ENCODE data around the gene AKAP8. TPM values are rescaled to one million over a fixed set of nuclear protein-coding genes. Genes with fewer than 3 reads are reported as not detected.
"Not testable (repeated sequence)": the region's sequence is repeated elsewhere in the genome, so short reads cannot be mapped to it uniquely, and the experiment has no call there.

The AKAP8 gene
- total RNA-seq, 1 experiment from 2014 or later: 53.5 TPM

- Mint-ChIP-seq H3K27me3 (ENCODE audit: insufficient read depth, unreplicated experiment) (no peaks in the 10 kb centered on the region), H3K4me3 (ENCODE audit: unreplicated experiment) (no peak overlapping the region), H3K4me1 (ENCODE audit: low read depth, unreplicated experiment) (no peaks in the 10 kb centered on the region), H3K27ac (ENCODE audit: unreplicated experiment) (no peak overlapping the region), H3K9me3 (ENCODE audit: unreplicated experiment) (no peaks in the 10 kb centered on the region), H3K36me3 (ENCODE audit: insufficient read depth, unreplicated experiment) (peaks cover 91% of the 10 kb centered on the region)
- no peak for DNase-seq
- POLR2A ChIA-PET: no interaction called here
- Histone ChIP-seq H3K27me3 (replicated peaks; ENCODE audit: control insufficient read depth, insufficient read depth, low read length) (no peaks in the 10 kb centered on the region), H3K4me1 (no peaks in the 10 kb centered on the region), H3K9me3 (no peaks in the 10 kb centered on the region), H3K36me3 (ENCODE audit: control insufficient read depth, insufficient read depth, low read length) (peaks cover 7% of the 10 kb centered on the region), H3K4me3 (ENCODE audit: low read depth, low read length) (no peak overlapping the region)
- TF ChIP-seq CTCF (IDR thresholded peaks at IDR 0.05; ENCODE audit: insufficient read depth in 1 of 2, low read depth in 1 of 2, low read length in 1 of 2, severe bottlenecking in 1 of 2, unreplicated experiment in 1 of 2): no peak
- CTCF ChIA-PET: no interaction called here
- intact Hi-C loops (cut with micrococcal nuclease; ENCODE audit: unreplicated experiment): no loop called here
- no TSS peak for BruUV-seq (replicated peaks)
Measured at GRCh38 chr19:15368051-15368632, 11.4 kb downstream of the AKAP8 start.

- H3K9me3 Mint-ChIP-seq (ENCODE audit: unreplicated experiment): no peaks in the 10 kb centered on the region
- ChIA-PET CTCF (no interaction called here), POLR2A (no interaction called here)
- no peaks in the 10 kb centered on the region for H3K27me3 ChIP-seq (replicated peaks; ENCODE audit: control insufficient read depth, insufficient read depth, low read length)
- no TSS peak for BruUV-seq (replicated peaks)
- intact Hi-C loops (cut with micrococcal nuclease; ENCODE audit: unreplicated experiment): no loop called here
- H3K36me3 ChIP-seq (ENCODE audit: control insufficient read depth, insufficient read depth, low read length): peaks cover 7% of the 10 kb centered on the region
- H3K4me3 Mint-ChIP-seq (ENCODE audit: unreplicated experiment): no peak overlapping the region
- H3K27me3 Mint-ChIP-seq (ENCODE audit: insufficient read depth, unreplicated experiment): no peaks in the 10 kb centered on the region
- H3K4me1 Mint-ChIP-seq (ENCODE audit: low read depth, unreplicated experiment): no peaks in the 10 kb centered on the region
- no peaks in the 10 kb centered on the region for H3K4me1 ChIP-seq
- H3K27ac Mint-ChIP-seq (ENCODE audit: unreplicated experiment): no peak overlapping the region
- H3K36me3 Mint-ChIP-seq (ENCODE audit: insufficient read depth, unreplicated experiment): peaks cover 90% of the 10 kb centered on the region
- no peaks in the 10 kb centered on the region for H3K9me3 ChIP-seq
- DNase-seq: no peak
- no peak overlapping the region for H3K4me3 ChIP-seq (ENCODE audit: low read depth, low read length)
- TF ChIP-seq CTCF (IDR thresholded peaks at IDR 0.05; ENCODE audit: insufficient read depth in 1 of 2, low read depth in 1 of 2, low read length in 1 of 2, severe bottlenecking in 1 of 2, unreplicated experiment in 1 of 2): no peak
Measured at GRCh38 chr19:15367439-15367838, 12.1 kb downstream of the AKAP8 start.

- no peak overlapping the region for H3K27ac Mint-ChIP-seq (ENCODE audit: unreplicated experiment)
- no peaks in the 10 kb centered on the region for H3K4me1 Mint-ChIP-seq (ENCODE audit: low read depth, unreplicated experiment)
- H3K36me3 Mint-ChIP-seq (ENCODE audit: insufficient read depth, unreplicated experiment): peaks cover 90% of the 10 kb centered on the region
- CTCF ChIA-PET: no interaction called here
- no peak overlapping the region for H3K4me3 Mint-ChIP-seq (ENCODE audit: unreplicated experiment)
- H3K27me3 Mint-ChIP-seq (ENCODE audit: insufficient read depth, unreplicated experiment): no peaks in the 10 kb centered on the region
- Histone ChIP-seq H3K36me3 (ENCODE audit: control insufficient read depth, insufficient read depth, low read length) (peaks cover 4% of the 10 kb centered on the region), H3K27me3 (replicated peaks; ENCODE audit: control insufficient read depth, insufficient read depth, low read length) (no peaks in the 10 kb centered on the region), H3K9me3 (no peaks in the 10 kb centered on the region), H3K4me3 (ENCODE audit: low read depth, low read length) (no peak overlapping the region), H3K4me1 (no peaks in the 10 kb centered on the region)
- no peak for TF ChIP-seq CTCF (IDR thresholded peaks at IDR 0.05; ENCODE audit: insufficient read depth in 1 of 2, low read depth in 1 of 2, low read length in 1 of 2, severe bottlenecking in 1 of 2, unreplicated experiment in 1 of 2)
- intact Hi-C loops (cut with micrococcal nuclease; ENCODE audit: unreplicated experiment): no loop called here
- no peak for DNase-seq
- H3K9me3 Mint-ChIP-seq (ENCODE audit: unreplicated experiment): no peaks in the 10 kb centered on the region
- BruUV-seq (replicated peaks): no TSS peak
- POLR2A ChIA-PET: interaction anchor here (0.6 kb wide), 2 partner anchors 27 to 304 kb away, joined by 3 read pairs; no protein-coding TSS in a partner anchor
Measured at GRCh38 chr19:15365264-15365663, 14.3 kb downstream of the AKAP8 start.

GRCh38 chr19:15363791-15364190, 15.8 kb downstream of the AKAP8 start:
- H3K36me3 ChIP-seq (ENCODE audit: control insufficient read depth, insufficient read depth, low read length); intact Hi-C loops (cut with micrococcal nuclease; ENCODE audit: unreplicated experiment); H3K27me3 Mint-ChIP-seq (ENCODE audit: insufficient read depth, unreplicated experiment); POLR2A ChIA-PET; H3K4me3 Mint-ChIP-seq (ENCODE audit: unreplicated experiment); H3K27me3 ChIP-seq (replicated peaks; ENCODE audit: control insufficient read depth, insufficient read depth, low read length); H3K9me3 ChIP-seq; H3K4me1 ChIP-seq; H3K4me1 Mint-ChIP-seq (ENCODE audit: low read depth, unreplicated experiment); BruUV-seq (replicated peaks); H3K27ac Mint-ChIP-seq (ENCODE audit: unreplicated experiment); H3K4me3 ChIP-seq (ENCODE audit: low read depth, low read length); H3K9me3 Mint-ChIP-seq (ENCODE audit: unreplicated experiment); CTCF ChIA-PET; DNase-seq: not testable (repeated sequence)
- H3K36me3 Mint-ChIP-seq (ENCODE audit: insufficient read depth, unreplicated experiment): peaks cover 95% of the 10 kb centered on the region

GRCh38 chr19:15363048-15363447, 16.5 kb downstream of the AKAP8 start:
- POLR2A ChIA-PET; H3K4me3 Mint-ChIP-seq (ENCODE audit: unreplicated experiment); BruUV-seq (replicated peaks); H3K27me3 Mint-ChIP-seq (ENCODE audit: insufficient read depth, unreplicated experiment); CTCF ChIA-PET; H3K27ac Mint-ChIP-seq (ENCODE audit: unreplicated experiment); DNase-seq; H3K9me3 ChIP-seq; H3K4me1 ChIP-seq; H3K4me3 ChIP-seq (ENCODE audit: low read depth, low read length); H3K36me3 ChIP-seq (ENCODE audit: control insufficient read depth, insufficient read depth, low read length); H3K27me3 ChIP-seq (replicated peaks; ENCODE audit: control insufficient read depth, insufficient read depth, low read length); intact Hi-C loops (cut with micrococcal nuclease; ENCODE audit: unreplicated experiment); H3K4me1 Mint-ChIP-seq (ENCODE audit: low read depth, unreplicated experiment); H3K9me3 Mint-ChIP-seq (ENCODE audit: unreplicated experiment): not testable (repeated sequence)
- peaks cover 95% of the 10 kb centered on the region for H3K36me3 Mint-ChIP-seq (ENCODE audit: insufficient read depth, unreplicated experiment)

Measured in Caco-2 (cell line).